Stimulated activated CD8-positive, alpha-beta memory T cell treated with anti-CD3 and anti-CD28 coated beads, Interleukin-12 subunit alpha, Interleukin-12 subunit beta, amount 100 ng/mL, for 24 hours (primary cell): Measurements from ENCODE around the gene SND1.

ENCODE experiments used
- DNase-seq: peaks from one replicate; pipeline ENCODE4 v3.0.0-alpha.2; 2020; ENCODE audit errors: extremely low read depth

The SND1 gene

GRCh38 chr7:127905491-127906330 lies 253.7 kb downstream of the SND1 start:
- DNase-seq = no peak

DNA sequence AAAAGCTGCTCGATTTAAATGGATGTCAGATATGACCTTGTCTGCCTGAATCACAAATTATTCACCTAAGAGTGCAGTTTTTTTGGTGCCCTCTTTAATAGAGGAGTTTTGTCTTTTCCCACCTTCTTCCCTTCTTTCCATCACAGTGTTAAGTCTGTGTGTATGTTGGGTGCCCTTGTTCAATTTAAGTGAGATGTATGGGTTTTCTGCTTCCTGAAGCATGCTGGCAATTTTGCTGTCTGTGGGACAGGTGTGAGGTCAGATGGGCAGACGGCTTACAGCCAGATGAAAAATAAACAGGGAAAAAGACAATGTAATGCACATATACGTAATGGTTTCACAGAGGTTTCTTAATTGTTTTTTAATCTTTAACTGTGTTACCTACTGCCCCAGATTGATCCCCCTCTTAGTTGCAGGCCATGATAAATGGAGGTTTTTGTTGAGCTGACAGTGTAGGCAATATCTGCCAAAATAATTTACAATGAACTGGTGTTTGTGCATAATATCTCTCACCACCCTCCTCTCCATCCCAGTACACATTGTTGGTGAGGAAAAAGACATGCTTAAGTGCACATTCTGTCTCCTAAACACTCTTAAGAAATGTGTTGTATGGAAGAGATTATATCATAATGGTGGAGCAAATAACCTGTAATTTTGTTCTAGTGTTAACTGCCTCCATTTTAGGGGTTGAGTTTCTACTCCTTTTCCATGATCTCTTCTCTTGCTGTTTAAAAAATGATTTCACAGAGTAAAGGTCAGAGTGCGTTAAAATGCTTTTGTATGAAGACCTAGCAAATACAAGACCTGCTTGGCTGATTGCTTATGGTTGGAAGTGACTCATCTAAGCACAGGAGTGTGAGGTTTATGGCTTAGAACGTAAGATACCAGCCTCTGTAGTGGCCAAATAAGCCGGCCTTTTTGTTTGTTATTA lies 255.4 kb downstream of the SND1 start:
- DNase-seq = no peak

- no peak for DNase-seq
These were observed 256.6 kb downstream of the SND1 start for GRCh38 chr7:127908430-127909258.

GRCh38 chr7:127909424-127910152 lies 257.6 kb downstream of the SND1 start:
- DNase-seq = no peak

- DNase-seq = no peak
These were observed 258.7 kb downstream of the SND1 start for GRCh38 chr7:127910670-127911069.

- DNase-seq = no peak
These were observed 260.0 kb downstream of the SND1 start for GRCh38 chr7:127911968-127912511.

GRCh38 chr7:127912901-127913300 lies 260.9 kb downstream of the SND1 start:
- DNase-seq = no peak

DNA sequence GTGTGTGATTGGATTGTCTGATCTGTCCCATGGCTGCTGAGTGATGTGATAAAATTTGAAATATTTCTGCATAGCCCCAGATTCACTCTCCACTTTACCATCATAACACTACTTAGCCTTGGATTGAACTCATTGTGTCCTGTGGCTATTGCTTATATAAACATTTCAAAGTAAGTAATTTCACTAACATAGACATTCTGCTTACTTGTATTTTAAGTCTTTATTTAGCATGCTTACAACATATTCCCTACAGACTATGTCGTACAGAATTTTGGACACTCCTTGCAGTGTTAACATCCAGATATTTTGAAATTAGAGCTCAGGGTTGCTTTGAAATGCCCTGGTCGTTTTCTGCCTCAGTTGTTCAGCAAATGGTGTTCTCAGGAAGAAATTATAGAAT lies 261.7 kb downstream of the SND1 start:
- no peak for DNase-seq

DNA sequence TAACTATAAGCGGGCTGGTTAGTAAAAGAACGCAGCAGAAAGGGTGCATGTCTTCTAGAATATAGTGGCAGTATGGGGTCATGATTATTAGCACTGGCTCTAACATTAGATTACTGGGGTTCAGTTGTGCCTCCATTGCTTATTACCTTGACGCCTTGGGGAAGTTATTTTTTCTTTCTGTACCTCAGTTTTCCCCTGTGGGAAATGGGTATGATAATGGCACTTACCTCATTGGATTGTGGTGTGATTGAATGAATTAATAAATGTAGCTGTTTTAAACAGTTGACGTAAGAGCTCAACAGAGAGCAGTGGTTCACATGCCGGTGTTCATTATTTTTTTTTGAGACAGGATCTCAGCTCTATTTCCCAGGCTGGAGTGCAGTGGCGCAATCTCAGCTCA lies 262.7 kb downstream of the SND1 start:
- no peak for DNase-seq

DNA sequence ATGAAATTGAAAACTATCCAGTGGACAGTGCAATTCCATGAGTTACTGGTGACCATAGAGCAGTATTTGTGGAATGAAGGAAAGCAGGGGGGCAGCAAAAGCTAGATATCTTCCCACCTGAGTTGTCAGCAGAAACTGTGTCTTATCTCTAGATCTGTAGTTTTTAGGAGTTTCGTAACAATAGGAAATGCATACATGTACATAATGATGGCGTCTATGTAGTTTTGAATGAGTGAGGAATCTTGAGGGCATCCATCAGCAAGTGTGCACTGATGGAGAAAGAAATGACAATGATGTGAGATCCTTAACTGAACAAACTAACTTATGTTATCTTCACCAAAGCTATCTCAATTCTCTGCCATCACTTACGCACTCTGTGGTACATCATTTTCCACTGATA lies 264.7 kb downstream of the SND1 start:
- no peak for DNase-seq

DNA sequence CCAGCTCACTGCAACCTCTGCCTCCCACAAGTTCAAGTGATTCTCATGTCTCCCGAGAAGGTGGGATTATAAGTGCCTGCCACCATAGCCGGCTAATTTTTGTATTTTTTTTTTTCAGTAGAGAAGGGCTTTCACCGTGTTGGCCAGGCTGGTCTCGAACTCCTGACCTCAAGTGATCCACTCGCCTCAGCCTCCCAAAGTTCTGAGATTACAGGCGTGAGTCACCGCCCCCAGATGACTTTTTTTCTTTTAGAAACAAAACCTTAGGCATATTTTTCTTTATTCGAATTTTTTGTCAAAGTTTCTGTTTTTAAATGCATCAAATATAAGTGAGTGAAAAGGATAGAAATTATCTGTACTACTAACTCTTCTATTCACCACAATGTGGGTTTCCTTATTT lies 266.1 kb downstream of the SND1 start:
- no peak for DNase-seq

- DNase-seq = no peak
These were observed 268.9 kb downstream of the SND1 start for GRCh38 chr7:127920787-127921438.

DNA sequence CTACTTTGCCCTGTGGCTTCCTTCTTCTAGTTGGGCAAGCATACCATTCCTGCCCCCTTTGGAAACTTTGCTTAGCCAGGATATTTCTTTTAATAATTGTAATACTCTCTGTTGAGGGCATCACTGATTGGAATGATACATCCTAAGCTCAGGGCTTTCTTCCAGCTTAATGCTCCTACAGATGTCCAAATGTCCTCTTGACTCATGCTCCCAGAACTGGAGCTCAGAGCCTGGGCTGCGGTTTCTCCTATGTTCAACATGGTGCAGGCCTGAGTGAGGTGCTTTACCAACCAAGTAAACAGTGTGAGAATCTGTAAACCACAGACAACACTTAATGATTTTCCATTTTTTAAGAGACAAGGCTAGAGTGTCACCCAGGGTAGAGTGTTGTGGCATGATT lies 270.7 kb downstream of the SND1 start:
- no peak for DNase-seq

DNA sequence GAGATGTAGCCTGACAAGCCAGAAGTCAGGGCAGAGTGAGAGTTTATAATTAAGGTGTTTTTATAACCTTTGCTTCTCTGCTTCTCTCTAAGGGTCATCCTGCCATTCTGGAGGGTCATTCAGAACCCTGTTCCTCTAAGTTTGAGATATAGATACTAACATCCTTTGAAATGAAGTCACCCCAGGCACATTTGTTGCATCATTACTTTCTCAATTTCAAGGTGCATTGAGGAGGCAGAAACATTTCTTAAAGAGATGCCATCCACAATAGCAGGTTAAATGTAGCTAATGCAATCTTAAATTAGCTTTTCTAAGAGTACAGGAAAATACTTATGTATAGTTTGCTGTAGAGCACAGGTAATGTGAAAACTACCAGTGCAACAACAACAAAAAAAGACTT lies 272.9 kb downstream of the SND1 start:
- no peak for DNase-seq

DNA sequence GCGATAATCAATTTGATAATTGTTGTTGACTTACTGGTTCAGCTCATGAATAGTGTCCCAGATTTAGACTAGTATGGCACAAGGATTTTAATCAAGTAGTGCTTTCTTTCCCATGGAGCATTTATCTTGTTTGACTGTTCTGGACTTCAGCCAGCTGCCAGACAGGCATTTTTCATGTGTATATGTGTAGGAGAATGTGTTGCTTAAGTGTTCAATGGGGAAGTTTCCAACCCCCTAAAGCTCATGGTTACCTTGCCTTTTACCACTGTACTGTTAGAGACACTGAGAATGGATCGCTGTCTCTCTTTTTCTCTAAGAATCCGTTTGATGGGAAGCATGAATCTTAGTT lies 275.3 kb downstream of the SND1 start:
- DNase-seq = no peak

GRCh38 chr7:127928222-127928621 lies 276.2 kb downstream of the SND1 start:
- no peak for DNase-seq

GRCh38 chr7:127928852-127929251 lies 276.9 kb downstream of the SND1 start:
- no peak for DNase-seq

GRCh38 chr7:127930341-127931328 lies 278.6 kb downstream of the SND1 start:
- DNase-seq = no peak

GRCh38 chr7:127932076-127932475 lies 280.1 kb downstream of the SND1 start:
- no peak for DNase-seq
